ENCODE data around the gene FKBP5.
A peak's percentile ranks its signal among the peaks of the same experiment; 100 is the strongest.

FKBP5 gene

GRCh38 chr6:35654883-35655282, 33.8 kb downstream of the FKBP5 start:
- Histone ChIP-seq H3K27ac (ENCODE audit: poor library complexity, severe bottlenecking) (no peak overlapping the region), H3K9me3 (ENCODE audit: severe bottlenecking) (no peaks in the 10 kb centered on the region), H3K4me3 (ENCODE audit: severe bottlenecking) (no peak overlapping the region), H3K4me1 (ENCODE audit: insufficient read depth, poor library complexity, severe bottlenecking) (no peaks in the 10 kb centered on the region), H3K27me3 (ENCODE audit: insufficient read depth, poor library complexity, severe bottlenecking) (no peaks in the 10 kb centered on the region), H3K36me3 (ENCODE audit: low read depth) (peaks cover 53% of the 10 kb centered on the region)
- TF ChIP-seq CTCF (IDR thresholded peaks at IDR 0.05; ENCODE audit: poor library complexity, severe bottlenecking): no peak
- DNase-seq (ENCODE audit: low spot score) (no peak), ATAC-seq (ENCODE audit: low read depth) (no peak)

GRCh38 chr6:35651244-35651643, 37.5 kb downstream of the FKBP5 start:
- H3K36me3 ChIP-seq (ENCODE audit: low read depth): peaks cover 64% of the 10 kb centered on the region
- no peaks in the 10 kb centered on the region for H3K27me3 ChIP-seq (ENCODE audit: insufficient read depth, poor library complexity, severe bottlenecking)
- H3K4me3 ChIP-seq (ENCODE audit: severe bottlenecking): no peak overlapping the region
- ATAC-seq (ENCODE audit: low read depth): no peak
- no peak for DNase-seq (ENCODE audit: low spot score)
- H3K27ac ChIP-seq (ENCODE audit: poor library complexity, severe bottlenecking): no peak overlapping the region
- H3K9me3 ChIP-seq (ENCODE audit: severe bottlenecking): no peaks in the 10 kb centered on the region
- TF ChIP-seq CTCF (IDR thresholded peaks at IDR 0.05; ENCODE audit: poor library complexity, severe bottlenecking): no peak
- no peaks in the 10 kb centered on the region for H3K4me1 ChIP-seq (ENCODE audit: insufficient read depth, poor library complexity, severe bottlenecking)

- H3K36me3 ChIP-seq (ENCODE audit: low read depth): peaks cover 63% of the 10 kb centered on the region
- no peaks in the 10 kb centered on the region for H3K4me1 ChIP-seq (ENCODE audit: insufficient read depth, poor library complexity, severe bottlenecking)
- H3K4me3 ChIP-seq (ENCODE audit: severe bottlenecking): no peak overlapping the region
- ATAC-seq (ENCODE audit: low read depth) (no peak), DNase-seq (ENCODE audit: low spot score) (no peak)
- H3K9me3 ChIP-seq (ENCODE audit: severe bottlenecking): no peaks in the 10 kb centered on the region
- no peaks in the 10 kb centered on the region for H3K27me3 ChIP-seq (ENCODE audit: insufficient read depth, poor library complexity, severe bottlenecking)
- TF ChIP-seq CTCF (IDR thresholded peaks at IDR 0.05; ENCODE audit: poor library complexity, severe bottlenecking): no peak
- no peak overlapping the region for H3K27ac ChIP-seq (ENCODE audit: poor library complexity, severe bottlenecking)
These were observed 38.7 kb downstream of the FKBP5 start for GRCh38 chr6:35650015-35650414.

- no peak for TF ChIP-seq CTCF (IDR thresholded peaks at IDR 0.05; ENCODE audit: poor library complexity, severe bottlenecking)
- Histone ChIP-seq H3K27me3 (ENCODE audit: insufficient read depth, poor library complexity, severe bottlenecking) (no peaks in the 10 kb centered on the region), H3K36me3 (ENCODE audit: low read depth) (peaks cover 64% of the 10 kb centered on the region), H3K4me3 (ENCODE audit: severe bottlenecking) (no peak overlapping the region), H3K9me3 (ENCODE audit: severe bottlenecking) (no peaks in the 10 kb centered on the region), H3K4me1 (ENCODE audit: insufficient read depth, poor library complexity, severe bottlenecking) (no peaks in the 10 kb centered on the region), H3K27ac (ENCODE audit: poor library complexity, severe bottlenecking) (no peak overlapping the region)
- no peak for DNase-seq (ENCODE audit: low spot score)
- no peak for ATAC-seq (ENCODE audit: low read depth)
These were observed 40.5 kb downstream of the FKBP5 start for GRCh38 chr6:35648203-35648602.

- H3K9me3 ChIP-seq (ENCODE audit: severe bottlenecking): no peaks in the 10 kb centered on the region
- H3K4me3 ChIP-seq (ENCODE audit: severe bottlenecking): no peak overlapping the region
- no peaks in the 10 kb centered on the region for H3K4me1 ChIP-seq (ENCODE audit: insufficient read depth, poor library complexity, severe bottlenecking)
- ATAC-seq (ENCODE audit: low read depth): 0 out of 3 replicates have a peak, but pooled peaks have one; percentile 14
- TF ChIP-seq CTCF (IDR thresholded peaks at IDR 0.05; ENCODE audit: poor library complexity, severe bottlenecking): no peak
- no peak overlapping the region for H3K27ac ChIP-seq (ENCODE audit: poor library complexity, severe bottlenecking)
- no peaks in the 10 kb centered on the region for H3K27me3 ChIP-seq (ENCODE audit: insufficient read depth, poor library complexity, severe bottlenecking)
- no peak for DNase-seq (ENCODE audit: low spot score)
- H3K36me3 ChIP-seq (ENCODE audit: low read depth): peaks cover 72% of the 10 kb centered on the region
These were observed 41.3 kb downstream of the FKBP5 start for GRCh38 chr6:35647400-35647799.

Measured in RWPE2 (cell line).